GM19023 (cell line): Measurements from ENCODE around the gene NUP98.
"Not testable (repeated sequence)": the region's sequence is repeated elsewhere in the genome, so short reads cannot be mapped to it uniquely, and the experiment has no call there.

Experiments
- ATAC-seq: cut with Tn5 transposase; IDR thresholded peaks from one replicate; pipeline ENCODE4 v1.9.1; 2021; ENCODE audit warnings: mild to moderate bottlenecking, moderate library complexity; ENCODE audit not compliant: unreplicated experiment

The NUP98 gene

GRCh38 chr11:3679077-3679476 lies 118.3 kb downstream of the NUP98 start:
- ATAC-seq: no peak

DNA sequence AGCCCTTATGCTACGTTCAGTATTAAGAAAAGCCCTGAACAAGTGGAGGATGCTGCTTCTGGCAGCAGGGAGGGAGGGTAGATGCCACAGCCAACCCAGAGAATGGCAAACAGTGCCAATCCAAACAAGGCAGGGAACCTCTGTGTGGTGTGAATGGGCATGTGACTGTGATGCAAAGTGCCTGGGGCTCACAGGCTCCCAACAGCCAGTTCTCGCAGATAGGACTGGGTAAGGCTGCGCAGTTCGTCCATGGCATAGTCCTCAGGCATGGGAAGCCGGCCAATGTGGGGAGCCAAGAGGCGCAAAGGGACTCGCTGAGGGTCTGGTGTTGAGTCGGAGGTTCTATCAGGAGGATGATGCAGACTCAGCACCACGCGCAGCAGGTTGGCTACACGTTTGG lies 121.4 kb downstream of the NUP98 start:
- no peak for ATAC-seq

DNA sequence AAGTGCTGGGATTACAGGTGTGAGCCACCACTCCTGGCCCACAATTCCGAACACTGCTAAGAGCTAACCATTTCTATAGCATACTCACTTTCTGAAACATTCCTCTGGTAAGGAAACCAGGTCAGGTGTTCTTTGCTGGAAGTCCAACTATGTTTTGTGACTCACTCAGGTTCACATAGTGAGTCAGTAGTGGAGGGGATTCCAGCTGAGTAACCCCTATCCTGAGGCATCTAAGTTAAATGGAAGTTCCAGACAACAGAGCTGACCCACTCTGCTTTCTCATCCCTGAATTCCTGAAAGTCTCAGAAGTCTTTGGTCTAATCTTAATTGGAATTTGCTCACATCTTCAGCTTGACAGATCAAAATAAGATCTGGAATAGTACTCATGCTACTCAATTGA lies 123.2 kb downstream of the NUP98 start:
- no peak for ATAC-seq

DNA sequence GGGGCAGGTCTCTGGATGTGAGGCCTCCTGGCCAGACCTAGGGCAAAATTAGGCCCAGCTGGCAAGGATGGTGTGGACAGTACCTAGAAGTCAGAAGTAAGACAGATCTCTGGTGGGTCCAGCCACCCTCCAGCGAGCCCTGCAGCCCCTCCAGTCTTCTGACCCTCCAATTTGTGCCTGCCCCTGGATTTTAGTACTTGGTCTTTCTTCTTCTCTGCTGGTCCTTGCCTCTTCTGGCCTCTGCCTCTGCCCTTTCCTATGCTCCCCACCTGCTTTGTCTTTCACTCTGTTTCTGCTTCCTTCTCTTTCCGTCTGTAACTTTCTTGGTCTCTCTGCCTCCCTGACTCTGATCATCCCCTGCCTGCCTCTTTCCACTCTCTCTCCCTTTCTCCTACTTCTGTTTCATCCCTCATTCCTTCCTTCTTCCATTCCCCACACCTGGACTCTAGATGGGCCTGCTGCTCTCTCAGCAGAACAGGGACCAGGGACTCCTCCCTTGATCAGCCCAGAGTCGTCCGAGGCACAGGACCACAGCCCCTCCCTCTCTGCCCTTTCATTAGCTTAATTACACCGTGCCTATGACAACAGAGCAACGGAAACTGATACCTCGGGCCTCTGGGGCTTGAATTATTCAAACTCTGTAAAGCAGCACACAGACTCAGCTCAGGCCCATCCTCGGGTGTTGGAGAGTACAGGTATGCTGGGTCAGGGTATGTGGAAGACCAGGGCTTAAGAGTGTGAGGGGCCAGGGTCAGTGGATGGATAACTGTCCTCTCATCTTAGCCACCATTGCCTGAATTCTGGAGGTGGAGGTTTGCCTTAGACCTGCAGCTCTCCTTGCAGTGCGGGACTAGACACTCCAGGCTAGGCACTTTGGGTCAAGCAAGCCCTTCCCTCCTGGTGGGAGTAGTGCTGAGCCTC lies 125.8 kb downstream of the NUP98 start, which contains the start of gene CHRNA10:
CHRNA10 (minus strand) TSS at position 51 of the 921 bp plus-strand sequence. CDS start 72 bp downstream, outside the sequence.
- no peak for ATAC-seq

GRCh38 chr11:3669742-3670183 lies 127.6 kb downstream of the NUP98 start:
- ATAC-seq: no peak

- ATAC-seq: no peak
Observed at GRCh38 chr11:3669128-3669527, 128.2 kb downstream of the NUP98 start.

- no peak for ATAC-seq
Observed at GRCh38 chr11:3667149-3668035, 130.0 kb downstream of the NUP98 start.

DNA sequence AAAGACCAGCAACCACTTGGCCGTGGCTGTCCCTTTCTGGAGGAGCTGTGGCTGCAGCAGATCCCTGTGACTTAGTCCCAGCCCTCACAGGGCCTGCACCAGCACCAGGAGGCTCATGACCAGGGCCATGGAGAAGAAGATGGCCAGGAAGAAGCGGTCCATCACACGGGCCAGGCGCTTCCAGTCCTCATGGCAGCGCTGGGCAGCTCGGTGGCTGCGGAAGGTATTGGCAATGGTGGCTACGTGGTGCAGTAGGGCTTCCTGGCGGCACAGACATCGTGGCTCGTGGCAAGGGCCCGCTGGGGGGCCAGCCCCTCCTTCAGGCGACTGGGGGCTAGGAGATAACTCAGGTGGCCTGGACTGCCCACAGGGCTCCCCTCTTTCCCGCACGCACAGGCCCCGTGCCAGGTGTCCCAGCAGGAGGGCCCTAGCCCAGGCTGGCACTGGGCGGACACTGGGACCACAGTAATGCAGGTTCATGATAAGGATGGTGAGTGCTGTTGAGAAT lies 131.3 kb downstream of the NUP98 start:
- ATAC-seq: no peak

DNA sequence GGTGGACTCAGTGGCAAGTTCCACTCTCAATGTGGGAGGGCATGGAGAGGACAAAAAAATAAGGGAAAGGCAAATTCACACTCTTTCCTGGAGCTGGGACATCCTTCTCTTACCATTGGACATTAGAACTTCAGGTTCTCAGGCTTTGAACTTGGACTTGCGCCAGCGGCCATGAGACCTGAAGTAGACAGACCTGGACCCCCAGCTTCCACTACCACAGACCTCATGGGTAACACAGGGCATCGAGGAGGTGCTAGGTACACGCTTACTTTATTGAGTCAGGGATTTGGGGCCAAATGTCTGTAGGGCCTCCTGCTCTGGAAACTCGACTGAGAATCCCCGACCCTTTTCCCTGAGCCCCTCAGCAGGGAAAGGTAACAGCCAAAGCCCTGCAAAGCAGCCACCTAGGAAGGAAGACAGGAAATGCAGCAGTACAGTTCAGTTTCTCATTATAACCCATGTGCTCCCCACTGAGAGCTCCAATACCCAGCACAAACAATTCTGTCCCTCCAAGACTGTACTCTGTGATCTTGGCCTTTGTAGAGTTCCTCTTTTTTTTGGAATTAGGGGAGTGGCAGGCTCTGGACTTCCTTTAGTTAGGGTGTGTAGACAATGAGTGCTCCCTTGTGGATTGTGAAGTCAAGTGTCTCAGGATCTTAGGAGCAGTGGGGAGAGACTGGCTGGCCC lies 131.9 kb downstream of the NUP98 start:
- no peak for ATAC-seq

- no peak for ATAC-seq
Observed at GRCh38 chr11:3664032-3664630, 133.2 kb downstream of the NUP98 start.

GRCh38 chr11:3662856-3663255 lies 134.5 kb downstream of the NUP98 start:
- no peak for ATAC-seq

DNA sequence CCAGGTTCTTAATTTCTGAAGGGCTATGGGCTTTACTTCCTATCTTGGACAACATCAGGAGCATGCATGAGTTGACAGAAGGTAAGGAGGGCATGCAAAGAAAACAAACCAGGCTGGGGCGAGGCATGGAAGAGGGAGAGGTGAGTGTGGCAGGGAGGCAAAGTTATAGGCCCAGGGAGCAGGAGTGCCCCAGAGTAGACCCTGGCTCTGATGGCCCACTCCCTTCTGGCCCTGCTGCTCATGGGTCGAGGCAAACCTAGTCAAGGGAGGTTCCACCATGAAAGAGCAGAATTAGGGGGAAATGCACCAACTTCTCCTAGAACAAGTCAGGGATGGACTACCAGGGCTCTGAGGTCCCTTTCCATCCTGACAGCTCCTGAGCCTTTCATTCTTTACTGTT lies 136.4 kb downstream of the NUP98 start:
- ATAC-seq: no peak

DNA sequence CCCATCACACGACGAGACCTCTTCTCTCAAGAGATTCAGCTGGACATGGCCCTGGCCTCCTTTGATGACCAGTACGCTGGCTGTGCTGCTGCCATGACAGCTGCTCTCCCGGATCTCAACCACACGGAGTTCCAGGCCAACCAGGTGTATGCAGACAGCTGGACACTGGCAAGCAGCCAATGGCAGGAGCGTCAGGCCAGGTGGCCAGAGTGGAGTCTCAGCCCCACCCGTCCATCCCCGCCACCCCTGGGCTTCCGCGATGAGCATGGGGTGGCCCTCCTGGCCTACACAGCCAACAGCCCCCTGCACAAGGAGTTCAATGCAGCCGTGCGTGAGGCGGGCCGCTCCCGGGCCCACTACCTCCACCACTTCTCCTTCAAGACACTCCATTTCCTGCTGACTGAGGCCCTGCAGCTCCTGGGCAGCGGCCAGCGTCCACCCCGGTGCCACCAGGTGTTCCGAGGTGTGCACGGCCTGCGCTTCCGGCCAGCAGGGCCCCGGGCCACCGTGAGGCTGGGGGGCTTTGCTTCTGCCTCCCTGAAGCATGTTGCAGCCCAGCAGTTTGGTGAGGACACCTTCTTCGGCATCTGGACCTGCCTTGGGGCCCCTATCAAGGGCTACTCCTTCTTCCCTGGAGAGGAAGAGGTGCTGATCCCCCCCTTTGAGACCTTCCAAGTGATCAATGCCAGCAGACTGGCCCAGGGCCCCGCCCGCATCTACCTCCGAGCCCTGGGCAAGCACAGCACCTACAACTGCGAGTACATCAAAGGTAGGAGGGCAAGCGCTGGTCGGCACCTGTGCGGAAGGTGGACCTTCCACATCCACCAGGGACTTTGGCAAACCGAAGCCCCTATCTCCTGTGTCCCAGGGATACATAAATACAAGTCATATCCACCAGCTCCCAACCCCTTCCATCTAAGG lies 137.5 kb downstream of the NUP98 start:
- no peak for ATAC-seq

DNA sequence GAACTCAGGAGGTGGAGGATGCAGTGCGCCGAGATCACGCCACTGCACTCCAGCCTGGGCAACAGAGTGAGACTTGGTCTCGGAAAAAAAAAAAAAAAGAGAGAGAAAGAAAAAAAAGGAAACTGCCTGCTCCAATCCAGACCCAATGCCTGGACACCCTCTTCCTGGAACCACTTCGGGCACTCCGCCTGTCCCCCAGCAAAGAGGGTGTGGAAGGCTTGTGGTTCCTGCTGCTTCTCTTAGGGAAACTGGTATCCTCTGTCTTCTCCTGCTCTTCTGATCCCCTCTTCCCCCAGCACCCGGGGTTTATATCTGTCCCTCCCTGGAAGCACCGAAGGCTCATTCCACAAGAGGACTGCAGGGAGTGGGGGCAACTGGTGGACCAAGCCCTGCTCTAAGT lies 139.1 kb downstream of the NUP98 start:
- no peak for ATAC-seq

DNA sequence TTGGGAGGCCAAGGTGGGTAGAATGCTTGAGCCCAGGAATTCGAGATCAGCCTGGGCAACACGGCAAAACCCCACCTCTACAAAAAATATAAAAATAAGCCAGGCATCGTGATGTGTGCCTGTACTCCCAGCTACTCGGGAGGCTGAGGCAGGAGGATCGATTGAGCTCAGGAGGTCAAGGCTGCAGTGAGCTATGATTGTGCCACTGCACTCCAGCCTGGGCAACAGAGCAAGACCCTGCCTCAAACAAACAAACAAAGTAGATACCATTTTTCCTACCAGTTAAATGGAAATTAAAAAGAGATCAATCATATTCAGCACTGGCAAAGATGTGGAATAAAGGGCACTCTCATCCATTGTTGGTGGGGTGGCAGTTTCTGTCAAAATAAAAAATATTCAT lies 140.0 kb downstream of the NUP98 start:
- not testable (repeated sequence) for ATAC-seq

GRCh38 chr11:3655547-3655946 lies 141.8 kb downstream of the NUP98 start:
- no peak for ATAC-seq

- not testable (repeated sequence) for ATAC-seq
Observed at GRCh38 chr11:3652514-3652913, 144.8 kb downstream of the NUP98 start.

DNA sequence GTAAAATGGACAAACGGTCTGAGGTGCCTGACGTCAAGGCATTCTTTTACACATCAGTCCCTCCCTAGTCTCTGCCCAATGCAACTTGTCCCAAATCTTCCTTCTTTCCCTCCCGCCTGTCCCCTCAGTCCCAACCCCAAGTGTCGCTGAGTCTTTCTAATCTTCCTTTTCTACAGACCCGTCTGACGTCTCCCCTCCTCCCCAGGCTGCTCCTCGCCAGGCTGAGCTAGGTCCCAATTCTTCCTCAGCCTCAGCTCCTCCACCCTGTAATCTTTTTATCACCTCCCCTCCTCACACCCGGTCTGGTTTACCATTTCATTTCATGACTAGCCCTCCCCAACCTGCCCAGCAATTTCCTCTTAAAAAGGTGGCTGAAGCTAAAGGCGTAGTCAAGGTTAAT lies 148.0 kb downstream of the NUP98 start:
- ATAC-seq: not testable (repeated sequence)

GRCh38 chr11:3648843-3649242 lies 148.5 kb downstream of the NUP98 start:
- ATAC-seq: not testable (repeated sequence)
